Adrenal gland (tissue), 12 donors: ENCODE results near the gene SEPHS1. TPM values are rescaled to one million over a fixed set of nuclear protein-coding genes. Genes with fewer than 3 reads are reported as not detected.

Experiments used
- DNase-seq, 7 donors: peaks; one replicate each; pipeline ENCODE4 v3.0.0-alpha.2; 2019 to 2020
- H3K27ac ChIP-seq, 5 donors: fragments of 200-600 bp; sonication (generic) in 4 of 5; 1 replicate in 3 of 5; 2 replicates in 2 of 5; pipeline versions ENCODE4 v1.5.1 to v1.8.0; 2016 to 2020; ENCODE audit warnings: mild to moderate bottlenecking in 1 of 5
- H3K27me3 ChIP-seq: fragments of 200-600 bp; 2 replicates; pipeline ENCODE4 v1.8.0; 2021
- H3K36me3 ChIP-seq, 2 donors: fragments of 200-600 bp; replicated peaks in 1 of 2; 1 replicate in 1 of 2; 2 replicates in 1 of 2; pipeline versions ENCODE4 v1.5.1 to v1.8.0; 2018 to 2022
- H3K4me1 ChIP-seq, 2 donors: fragments of 200-600 bp; replicated peaks in 1 of 2; 1 replicate in 1 of 2; 2 replicates in 1 of 2; pipeline versions ENCODE4 v1.5.1 to v1.8.0; 2018 to 2021
- H3K4me3 ChIP-seq, 4 donors: fragments of 200-600 bp; sonication (generic) in 3 of 4; one replicate each; pipeline ENCODE4 v1.5.1; 2016 to 2018
- H3K9me3 ChIP-seq, 3 donors: fragments of 200-600 bp; sonication (generic) in 1 of 3; replicated peaks in 1 of 3; 1 replicate in 2 of 3; 2 replicates in 1 of 3; pipeline versions ENCODE4 v1.5.1 to v1.8.0; 2016 to 2021
- POLR2A ChIP-seq, 2 donors: fragments of 450-650 bp; IDR thresholded peaks; one replicate each; pipeline ENCODE4 v1.6.1; 2017; ENCODE audit warnings: antibody characterized with exemption in 2 of 2, mild to moderate bottlenecking in 2 of 2, moderate library complexity in 1 of 2
- WGBS, 4 donors: extraction: QIAGEN DNeasy Blood & Tissue Kit in 2 of 4; methylation state at CpG; one replicate each; pipeline versions ENCODE4 v1.1.5 to v1.1.7; 2013 to 2017; 5-methylcytosine and 5-hydroxymethylcytosine counted together
- intact Hi-C, 2 donors: fragments of 100-400 bp; cut with DNase I; formaldehyde crosslinking; loops; one replicate each; pipeline versions ENCODE4 v1.14.1 to v1.15.0; 2022 to 2023
- polyA plus RNA-seq, 3 donors: library from polyadenylated mRNA; stranded (reverse); fragments of 200-250 nt in 2 of 3; fragments of 350-450 nt in 1 of 3; fragmentation: Illumina TruSeq in 1 of 3; extraction: RNeasy Lipid Tissue Mini Kit (QIAGEN cat#74804) in 1 of 3; gene quantifications; one replicate each; pipeline ENCODE4 v1.2.3, GENCODE V29; 2013 to 2014
- total RNA-seq, 9 donors: library from RNA; depleted of rRNA in 4 of 9; stranded (reverse); fragments of >200 nt in 4 of 9; fragments of 120-200 nt in 1 of 9; fragmentation: NEBNext Ultra II Directional in 1 of 9; extraction: Animal tissue kit (Norgen Biotek cat#: 25700) in 1 of 9; gene quantifications; one replicate each; pipeline versions ENCODE4 v1.1.0 to v1.2.4, GENCODE V29; 2013 to 2023
- TF ChIP-seq, protein P1 (sequence below), 6 experiments: fragments of 450-650 bp in 4 of 6; fragments of 200-600 bp in 2 of 6; sonication (generic) in 1 of 6; IDR thresholded peaks; 1 replicate in 5 of 6; 2 replicates in 1 of 6; pipeline versions ENCODE4 v1.5.1 to v1.8.0; 2016 to 2021; ENCODE audit warnings: antibody characterized with exemption in 6 of 6, mild to moderate bottlenecking in 2 of 6, moderate library complexity in 1 of 6
- donor health status: healthy with polysubstance abuse.
- donor health status: Bipolar disorder and iron deficiency.
- donor health status: DM: yes; HTN: yes; CAD: no.
- donor health status: DM: no; HTN: no; CAD: no.
- donor health status: DM: no; HTN: no; CAD: no.
- donor health status: DM: yes; HTN: yes; CAD: no.

The SEPHS1 gene
- total and polyA plus RNA-seq, 12 donors, result 24.5 to 91.1 (median 46.1) TPM

DNA sequence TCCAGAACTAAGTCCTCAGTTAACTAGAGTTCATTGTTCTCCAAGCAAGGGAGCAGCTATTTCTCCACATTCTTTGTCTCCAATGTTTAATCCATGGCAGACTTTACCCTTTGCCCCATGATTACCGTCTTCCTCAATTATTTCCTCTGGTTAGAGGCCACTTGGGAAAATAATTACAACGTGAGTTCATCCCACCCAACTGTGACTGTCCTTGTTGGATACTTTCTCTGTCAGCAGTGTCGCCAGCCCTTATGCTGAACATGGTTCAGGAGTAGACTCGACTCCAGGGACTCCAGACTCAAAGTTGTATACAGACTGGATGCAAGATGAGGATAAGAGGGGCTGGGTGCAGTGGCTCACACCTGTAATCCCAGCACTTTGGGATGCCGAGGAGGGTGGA, 17.1 kb upstream of the SEPHS1 start:
- 77 to 85% (median 79%) methylated on average over 5 of the region's 5 CpGs for WGBS, 4 donors
- Histone ChIP-seq H3K9me3 (no peaks in the 10 kb centered on the region), H3K27ac (no peak overlapping the region), H3K36me3 (no peaks in the 10 kb centered on the region), H3K4me1 (no peaks in the 10 kb centered on the region), H3K4me3 (no peak overlapping the region), H3K27me3 (peaks cover 4% of the 10 kb centered on the region)
- no peak for TF ChIP-seq POLR2A (IDR thresholded peaks at IDR 0.05)
- TF ChIP-seq, protein P1, sequence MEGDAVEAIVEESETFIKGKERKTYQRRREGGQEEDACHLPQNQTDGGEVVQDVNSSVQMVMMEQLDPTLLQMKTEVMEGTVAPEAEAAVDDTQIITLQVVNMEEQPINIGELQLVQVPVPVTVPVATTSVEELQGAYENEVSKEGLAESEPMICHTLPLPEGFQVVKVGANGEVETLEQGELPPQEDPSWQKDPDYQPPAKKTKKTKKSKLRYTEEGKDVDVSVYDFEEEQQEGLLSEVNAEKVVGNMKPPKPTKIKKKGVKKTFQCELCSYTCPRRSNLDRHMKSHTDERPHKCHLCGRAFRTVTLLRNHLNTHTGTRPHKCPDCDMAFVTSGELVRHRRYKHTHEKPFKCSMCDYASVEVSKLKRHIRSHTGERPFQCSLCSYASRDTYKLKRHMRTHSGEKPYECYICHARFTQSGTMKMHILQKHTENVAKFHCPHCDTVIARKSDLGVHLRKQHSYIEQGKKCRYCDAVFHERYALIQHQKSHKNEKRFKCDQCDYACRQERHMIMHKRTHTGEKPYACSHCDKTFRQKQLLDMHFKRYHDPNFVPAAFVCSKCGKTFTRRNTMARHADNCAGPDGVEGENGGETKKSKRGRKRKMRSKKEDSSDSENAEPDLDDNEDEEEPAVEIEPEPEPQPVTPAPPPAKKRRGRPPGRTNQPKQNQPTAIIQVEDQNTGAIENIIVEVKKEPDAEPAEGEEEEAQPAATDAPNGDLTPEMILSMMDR (IDR thresholded peaks at IDR 0.05), result no peak
- intact Hi-C loops, result loop anchor here (10.0 kb wide), 2 partner anchors 80 to 410 kb away; no protein-coding TSS in a partner anchor
- DNase-seq, result no peak

DNA sequence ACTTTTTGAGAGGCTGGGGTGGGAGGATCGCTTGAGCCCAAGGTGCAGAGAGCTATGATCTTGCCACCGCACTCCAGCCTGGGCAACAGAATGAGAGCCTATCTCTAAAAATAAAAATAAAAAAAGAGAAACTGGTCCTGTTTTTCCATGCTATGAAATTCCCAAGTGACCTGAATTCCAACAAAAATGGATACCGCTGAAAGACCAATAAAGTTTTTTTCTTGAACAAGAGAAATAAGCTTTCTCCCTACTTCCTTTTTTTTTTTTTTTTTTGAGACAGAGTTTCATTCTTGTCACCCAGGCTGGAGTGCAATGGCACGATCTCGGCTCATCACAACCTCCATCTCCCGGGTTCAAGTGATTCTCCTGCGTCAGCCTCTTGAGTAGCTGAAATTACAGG, 12.5 kb upstream of the SEPHS1 start:
- Histone ChIP-seq H3K27ac (no peak overlapping the region), H3K36me3 (no peaks in the 10 kb centered on the region), H3K27me3 (peaks cover 4% of the 10 kb centered on the region), H3K4me1 (no peaks in the 10 kb centered on the region), H3K4me3 (no peak overlapping the region), H3K9me3 (no peaks in the 10 kb centered on the region)
- no peak for TF ChIP-seq POLR2A (IDR thresholded peaks at IDR 0.05)
- TF ChIP-seq, protein P1 (IDR thresholded peaks at IDR 0.05), result no peak
- intact Hi-C loops, result loop anchor here (10.0 kb wide), 2 partner anchors 84 to 414 kb away; no protein-coding TSS in a partner anchor
- DNase-seq, result no peak
- WGBS, 4 donors, result 78 to 82% (median 79%) methylated on average over 7 of the region's 7 CpGs

DNA sequence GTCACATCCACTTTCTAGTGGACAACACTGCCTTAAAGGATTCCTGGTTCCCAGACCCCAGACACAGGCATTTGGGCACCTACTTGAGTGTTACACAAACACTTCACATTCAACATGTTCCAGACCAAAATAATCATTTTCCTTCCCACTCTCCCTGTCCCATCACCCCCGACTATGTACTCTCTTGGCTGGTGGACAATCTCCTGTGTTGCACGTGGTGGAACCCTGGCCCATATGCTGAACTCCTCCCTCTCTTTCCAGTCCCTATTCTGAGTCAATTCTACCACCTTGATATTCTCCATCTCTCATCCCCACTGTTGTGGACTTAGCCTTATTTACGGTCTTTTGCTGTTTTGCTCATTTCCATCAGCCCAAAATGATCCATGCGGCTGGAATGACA, 8.3 kb upstream of the SEPHS1 start:
- no peaks in the 10 kb centered on the region for H3K27me3 ChIP-seq
- TF ChIP-seq POLR2A (IDR thresholded peaks at IDR 0.05), result no peak
- TF ChIP-seq, protein P1 (IDR thresholded peaks at IDR 0.05), result no peak
- intact Hi-C loops, result no loop called here

DNA sequence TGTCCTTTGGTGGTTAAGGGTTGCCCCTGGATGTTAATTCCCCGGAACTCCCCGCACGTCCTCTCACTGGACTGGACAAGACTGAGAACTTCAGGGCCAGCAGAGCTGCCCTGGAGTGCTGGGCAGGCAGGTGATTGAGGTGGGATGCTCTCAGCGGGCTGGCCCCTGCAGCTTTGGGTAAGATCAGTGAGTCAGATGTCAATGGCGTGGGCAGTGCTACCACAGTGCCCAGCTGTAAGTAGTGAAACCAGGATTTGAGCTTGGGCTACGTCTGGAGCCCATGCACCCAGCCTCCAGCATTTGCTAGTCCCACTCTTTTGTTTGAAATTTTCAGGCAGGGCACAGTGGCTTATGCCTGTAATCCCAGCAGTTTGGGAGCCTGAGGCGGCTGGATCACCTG, 6.7 kb upstream of the SEPHS1 start:
- intact Hi-C loops, result no loop called here
- H3K4me1 ChIP-seq, result peaks cover 9% of the 10 kb centered on the region in 2 donors
- TF ChIP-seq, protein P1 (IDR thresholded peaks at IDR 0.05), result no peak
- no peak for TF ChIP-seq POLR2A (IDR thresholded peaks at IDR 0.05)
- H3K27ac ChIP-seq, result no peak overlapping the region
- H3K4me3 ChIP-seq, result no peak overlapping the region
- no peaks in the 10 kb centered on the region for H3K9me3 ChIP-seq
- no peaks in the 10 kb centered on the region for H3K27me3 ChIP-seq
- 88 to 97% (median 92%) methylated on average over 5 to 7 of the region's 7 CpGs for WGBS, 4 donors
- no peaks in the 10 kb centered on the region for H3K36me3 ChIP-seq
- no peak for DNase-seq

More for the DNA sequence above, 8.3 kb upstream of the SEPHS1 start:
- 68 to 76% (median 75%) methylated on average over 4 of the region's 4 CpGs for WGBS, 4 donors
- no peaks in the 10 kb centered on the region for H3K9me3 ChIP-seq
- no peaks in the 10 kb centered on the region for H3K4me1 ChIP-seq
- H3K36me3 ChIP-seq, result no peaks in the 10 kb centered on the region
- H3K4me3 ChIP-seq, result no peak overlapping the region
- H3K27ac ChIP-seq, result no peak overlapping the region
- no peak for DNase-seq
